ENCODE data around the gene POLDIP2. TPM values are rescaled to one million over a fixed set of nuclear protein-coding genes. Genes with fewer than 3 reads are reported as not detected.

The POLDIP2 gene
- total and polyA plus RNA-seq, 2 of the 4 experiments (the other 2 are of a cell fraction): 66.7 to 77.8 TPM

- TF ChIP-seq ELK1 (IDR thresholded peaks at IDR 0.05; ENCODE audit: borderline replicate concordance, low read depth, low read length): no peak
These were observed 21.9 kb downstream of the POLDIP2 start, which contains the start of the genes IFT20 and TNFAIP1 (continued) for GRCh38 chr17:28335201-28335958.

- Histone ChIP-seq H2BK120ac (ENCODE audit: low read depth, low read length) (peak overlapping the region; percentile 7; the same call in 1 of the 2 replicates), H3K9me3 (ENCODE audit: control insufficient read depth, insufficient read depth, low read length) (no peaks in the 10 kb centered on the region), H4K8ac (ENCODE audit: low read depth in 2 of 2, low read length in 2 of 2) (peak overlapping the region; percentile 9 to 62; a peak in 3 of 4 replicates), H2BK15ac (ENCODE audit: low read depth, low read length) (no peak overlapping the region), H3K9me1 (ENCODE audit: insufficient read depth, low read length) (peaks cover 16% of the 10 kb centered on the region), H3K14ac (replicated peaks; ENCODE audit: low read depth, low read length) (peak overlapping the region; percentile 90), H3K4me3 (ENCODE audit: insufficient read depth, low read depth, low read length) (peak overlapping the region; percentile 59), H3K36me3 (ENCODE audit: control insufficient read depth, insufficient read depth, low read length) (peaks cover 22% of the 10 kb centered on the region), H3K56ac (ENCODE audit: extremely low read depth, insufficient read depth, low read length) (no peak overlapping the region), H3K9ac (ENCODE audit: low read depth, low read length) (peak overlapping the region; percentile 82), H2AK5ac (ENCODE audit: low read depth, low read length) (peak overlapping the region; percentile 87), H4K5ac (ENCODE audit: low read depth, low read length) (peak overlapping the region; percentile 18), H3K23ac (ENCODE audit: low read depth, low read length) (peak overlapping the region; percentile 74), H4K20me1 (ENCODE audit: insufficient read depth, low read length) (peaks cover 46% of the 10 kb centered on the region; the same call in 1 of the 2 replicates), H3K27ac (ENCODE audit: insufficient read depth, low read length) (peak overlapping the region; percentile 60), H3K4me2 (ENCODE audit: low read depth, low read length) (peak overlapping the region; percentile 92), H2AFZ (replicated peaks; ENCODE audit: low read length, poor library complexity) (peak overlapping the region; percentile 90), H3K27me3 (ENCODE audit: control insufficient read depth, insufficient read depth, low read length) (no peaks in the 10 kb centered on the region), H2BK20ac (ENCODE audit: low read depth, low read length) (no peak overlapping the region), H3K79me1 (ENCODE audit: low read depth in 1 of 2, low read length in 2 of 2) (peaks cover 36 to 85% of the 10 kb centered on the region in 2 experiments), H2BK5ac (ENCODE audit: low read depth, low read length, poor library complexity, severe bottlenecking) (peak overlapping the region; percentile 60), H3K4ac (ENCODE audit: low read depth, low read length) (peak overlapping the region; percentile 44), H2AK9ac (replicated peaks; ENCODE audit: low read depth, low read length, poor library complexity) (peak overlapping the region; percentile 92), H4K91ac (ENCODE audit: insufficient read depth, low read depth, low read length) (peak overlapping the region; percentile 57), H3K18ac (ENCODE audit: low read depth, low read length) (no peak overlapping the region), H3K4me1 (ENCODE audit: control insufficient read depth, insufficient read depth, low read length) (peaks cover 13% of the 10 kb centered on the region)
- ATAC-seq (ENCODE audit: low read depth) (no peak), DNase-seq (peak; percentile 63)
- dilution Hi-C loops (cut with HindIII; ENCODE audit: low sequenced_read_pairs, unreplicated experiment): no loop called here
- 11% methylated on average over 14 of the region's 18 CpGs; no CpG with 5 or more reads in 1 of the 2 experiments for WGBS, 2 experiments (ENCODE audit: extremely low coverage in 2 of 2, insufficient read length in 1 of 2)
- CTCF ChIA-PET: interaction anchor here (1.1 to 1.4 kb wide), 3 partner anchors 15 to 75 kb away, joined by 3 to 6 read pairs (median 3); no protein-coding TSS in a partner anchor
- intact Hi-C loops (cut with micrococcal nuclease): loop anchor here (5.0 to 10.0 kb wide), 4 partner anchors 82 to 442 kb away; partner anchors contain the start of genes LYRM9 and NLK
- in situ Hi-C loops (cut with MboI; ENCODE audit: low sequenced_read_pairs): loop anchor here (25.0 kb wide), 1 partner anchor 797 kb away; no protein-coding TSS in a partner anchor
- no TSS peak for BruUV-seq (replicated peaks)
- POLR2A ChIA-PET (ENCODE audit: unreplicated experiment): interaction anchor here (0.6 to 1.8 kb wide), 3 partner anchors 12 to 143 kb away, joined by 3 to 8 read pairs (median 6); no protein-coding TSS in a partner anchor
- no peak for TF ChIP-seq SMC3 (IDR thresholded peaks at IDR 0.05; ENCODE audit: low read depth, low read length)
- TF ChIP-seq ELK1 (IDR thresholded peaks at IDR 0.05; ENCODE audit: borderline replicate concordance, low read depth, low read length): no peak
- no peak for TF ChIP-seq MAZ (IDR thresholded peaks at IDR 0.05; ENCODE audit: borderline replicate concordance, low read depth, low read length)
- TF ChIP-seq MXI1 (IDR thresholded peaks at IDR 0.05; ENCODE audit: borderline replicate concordance, low read depth, low read length): no peak; the same call in 1 of the 2 replicates
- TF ChIP-seq CTCF (conservative IDR thresholded peaks at IDR 0.05; ENCODE audit: low read depth, low read length): no peak
- TF ChIP-seq RFX5 (IDR thresholded peaks at IDR 0.05; ENCODE audit: low read depth, low read length): no peak
- TF ChIP-seq RCOR1 (IDR thresholded peaks at IDR 0.05; ENCODE audit: insufficient replicate concordance, low read length): no peak
These were observed 22.6 kb downstream of the POLDIP2 start for GRCh38 chr17:28334666-28335200.

Measured in IMR-90 (cell line).